Measurements from ENCODE around the gene QRSL1.
"Not testable (repeated sequence)": the region's sequence is repeated elsewhere in the genome, so short reads cannot be mapped to it uniquely, and the experiment has no call there.

The QRSL1 gene

DNA sequence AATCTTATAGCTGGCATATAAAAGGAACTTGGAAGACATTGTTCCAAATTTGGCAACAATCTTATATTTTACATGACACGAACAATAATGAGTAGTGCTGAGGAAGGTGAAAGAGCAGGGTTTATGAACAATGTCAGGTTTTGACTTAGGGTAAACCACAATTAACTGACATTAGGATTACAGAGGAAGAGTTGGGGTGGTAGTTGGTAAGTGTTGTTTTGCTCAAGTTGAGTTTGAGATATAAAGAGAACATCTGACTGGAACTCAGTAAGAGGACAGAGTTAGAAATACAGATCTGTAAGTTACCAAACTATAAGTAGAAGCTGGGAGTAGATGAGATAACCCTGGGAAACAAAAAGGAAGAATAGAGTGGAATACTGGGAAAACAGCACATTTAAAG is 15.2 kb upstream of the QRSL1 start:
- no peaks in the 10 kb centered on the region for H3K9me3 ChIP-seq

DNA sequence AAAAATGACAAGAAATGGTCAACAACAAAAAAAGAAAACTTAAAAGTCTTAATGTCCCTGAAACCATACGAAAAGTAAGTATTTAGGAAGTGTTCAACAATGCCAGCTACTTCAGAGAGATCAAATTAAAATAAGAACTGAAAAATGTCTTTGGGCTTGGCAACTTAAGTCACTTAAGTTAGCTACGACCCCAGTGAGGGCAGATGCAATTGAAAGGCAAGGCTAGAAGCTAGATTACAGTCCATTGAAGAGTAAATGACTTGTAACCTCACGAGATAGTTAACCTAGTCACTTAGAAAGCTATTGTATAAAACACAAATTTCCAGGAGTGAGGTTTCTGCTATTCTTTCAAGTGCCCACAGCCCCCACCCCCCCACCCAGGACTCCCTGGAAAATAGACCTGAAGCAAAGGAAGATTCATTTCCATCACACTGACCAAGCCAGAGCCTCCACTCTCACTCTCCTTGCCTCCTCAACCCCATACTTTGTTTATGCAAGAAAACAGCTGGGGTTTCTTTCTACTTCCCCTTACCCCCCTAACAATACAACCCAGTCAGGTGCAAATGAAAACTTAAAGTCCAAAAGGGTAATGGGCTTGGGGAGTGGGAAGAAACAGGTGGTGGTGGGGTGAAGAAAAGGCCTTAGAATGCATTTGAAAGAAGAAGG is 14.7 kb upstream of the QRSL1 start:
- H3K27me3 ChIP-seq (ENCODE audit: low read depth) = no peaks in the 10 kb centered on the region
- peaks cover 6% of the 10 kb centered on the region for H3K36me3 ChIP-seq (replicated peaks)
- H3K9me3 ChIP-seq = no peaks in the 10 kb centered on the region
- no peak for DNase-seq (ENCODE audit: low spot score in 2 of 2)
- in situ Hi-C loops (cut with MboI; ENCODE audit: low sequenced_read_pairs) = no loop called here
- peaks cover 19% of the 10 kb centered on the region for H3K4me1 ChIP-seq
- no peak overlapping the region for H3K4me3 ChIP-seq

More for the DNA sequence above, 15.2 kb upstream of the QRSL1 start:
- H3K4me3 ChIP-seq = no peak overlapping the region
- DNase-seq (ENCODE audit: low spot score in 2 of 2) = no peak
- peaks cover 19% of the 10 kb centered on the region for H3K4me1 ChIP-seq
- in situ Hi-C loops (cut with MboI; ENCODE audit: low sequenced_read_pairs) = no loop called here
- H3K36me3 ChIP-seq (replicated peaks) = peaks cover 6% of the 10 kb centered on the region
- H3K27me3 ChIP-seq (ENCODE audit: low read depth) = no peaks in the 10 kb centered on the region

- peaks cover 19% of the 10 kb centered on the region for H3K4me1 ChIP-seq
- no peak for DNase-seq (ENCODE audit: low spot score in 2 of 2)
- in situ Hi-C loops (cut with MboI; ENCODE audit: low sequenced_read_pairs) = no loop called here
Observed at GRCh38 chr6:106617302-106617701, 12.1 kb upstream of the QRSL1 start.

GRCh38 chr6:106617857-106618256 is 11.5 kb upstream of the QRSL1 start:
- H3K4me1 ChIP-seq = peaks cover 19% of the 10 kb centered on the region
- no peak overlapping the region for H3K4me3 ChIP-seq

More at GRCh38 chr6:106617302-106617701, 12.1 kb upstream of the QRSL1 start:
- Histone ChIP-seq H3K27me3 (ENCODE audit: low read depth) (no peaks in the 10 kb centered on the region), H3K36me3 (replicated peaks) (peaks cover 4% of the 10 kb centered on the region), H3K9me3 (no peaks in the 10 kb centered on the region), H3K4me3 (no peak overlapping the region)

DNA sequence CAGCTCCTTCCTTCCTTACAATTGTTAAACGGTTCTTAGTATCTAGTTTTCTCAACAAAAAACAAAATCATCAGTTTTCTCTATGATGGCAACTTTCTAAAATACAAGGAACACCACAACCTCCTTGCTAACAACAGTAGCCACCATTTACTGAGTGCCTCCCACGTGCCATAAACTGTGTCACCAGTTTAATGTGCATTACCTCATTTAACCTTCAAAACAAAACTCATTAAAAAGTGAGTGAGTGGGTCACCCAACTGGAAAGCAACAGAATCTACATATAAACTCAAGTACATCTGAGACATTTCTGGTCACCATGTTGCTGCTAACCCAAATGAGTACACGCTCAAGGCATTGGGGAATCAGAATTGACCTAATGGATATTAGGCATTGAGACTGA is 11.1 kb upstream of the QRSL1 start:
- no peak overlapping the region for H3K4me3 ChIP-seq
- peaks cover 14% of the 10 kb centered on the region for H3K4me1 ChIP-seq
- in situ Hi-C loops (cut with MboI; ENCODE audit: low sequenced_read_pairs) = no loop called here
- no peaks in the 10 kb centered on the region for H3K27me3 ChIP-seq (ENCODE audit: low read depth)
- peaks cover 4% of the 10 kb centered on the region; the same call in 1 of the 2 replicates for H3K36me3 ChIP-seq (replicated peaks)
- no peak for DNase-seq (ENCODE audit: low spot score in 2 of 2)
- no peaks in the 10 kb centered on the region for H3K9me3 ChIP-seq

More at GRCh38 chr6:106617857-106618256, 11.5 kb upstream of the QRSL1 start:
- Histone ChIP-seq H3K27me3 (ENCODE audit: low read depth) (no peaks in the 10 kb centered on the region), H3K9me3 (no peaks in the 10 kb centered on the region), H3K36me3 (replicated peaks) (peaks cover 4% of the 10 kb centered on the region)
- in situ Hi-C loops (cut with MboI; ENCODE audit: low sequenced_read_pairs) = no loop called here
- DNase-seq (ENCODE audit: low spot score in 2 of 2) = no peak

- H3K4me3 ChIP-seq = no peak overlapping the region
- no peak for DNase-seq (ENCODE audit: low spot score in 2 of 2)
- H3K27me3 ChIP-seq (ENCODE audit: low read depth) = no peaks in the 10 kb centered on the region
- H3K9me3 ChIP-seq = no peaks in the 10 kb centered on the region
- in situ Hi-C loops (cut with MboI; ENCODE audit: low sequenced_read_pairs) = no loop called here
- H3K36me3 ChIP-seq (replicated peaks) = peaks cover 4% of the 10 kb centered on the region; the same call in 1 of the 2 replicates
- peaks cover 7% of the 10 kb centered on the region for H3K4me1 ChIP-seq
Observed at GRCh38 chr6:106619223-106619622, 10.2 kb upstream of the QRSL1 start.

GRCh38 chr6:106620931-106621672 is 8.3 kb upstream of the QRSL1 start:
- Histone ChIP-seq H3K9me3 (no peaks in the 10 kb centered on the region), H3K36me3 (replicated peaks) (peaks cover 4% of the 10 kb centered on the region; the same call in 1 of the 2 replicates), H3K27me3 (ENCODE audit: low read depth) (no peaks in the 10 kb centered on the region), H3K4me1 (no peaks in the 10 kb centered on the region), H3K4me3 (no peak overlapping the region)
- in situ Hi-C loops (cut with MboI; ENCODE audit: low sequenced_read_pairs) = no loop called here
- DNase-seq (ENCODE audit: low spot score in 2 of 2) = no peak

GRCh38 chr6:106622412-106622811 is 7.0 kb upstream of the QRSL1 start:
- Histone ChIP-seq H3K9me3 (no peaks in the 10 kb centered on the region), H3K4me1 (peaks cover 3% of the 10 kb centered on the region), H3K27me3 (ENCODE audit: low read depth) (no peaks in the 10 kb centered on the region), H3K4me3 (no peak overlapping the region), H3K36me3 (replicated peaks) (no peaks in the 10 kb centered on the region; the same call in 1 of the 2 replicates)
- DNase-seq (ENCODE audit: low spot score in 2 of 2) = no peak
- in situ Hi-C loops (cut with MboI; ENCODE audit: low sequenced_read_pairs) = no loop called here

DNA sequence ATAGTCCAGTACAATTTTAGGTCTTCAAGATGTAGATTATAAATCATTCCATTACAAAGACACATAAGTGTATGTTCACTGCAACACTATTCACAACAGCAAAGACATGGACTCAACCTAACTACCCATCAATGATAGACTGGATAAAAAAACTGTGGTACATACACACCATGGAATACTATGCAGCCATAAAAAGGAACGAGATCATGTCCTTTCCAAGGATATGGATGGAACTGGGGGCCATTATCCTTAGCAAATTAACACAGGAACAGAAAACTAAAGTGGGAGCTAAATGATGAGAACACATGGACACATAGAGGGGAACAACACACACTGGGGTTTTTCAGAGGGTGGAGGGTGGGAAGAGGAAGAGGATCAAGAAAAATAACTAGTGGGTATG is 6.3 kb upstream of the QRSL1 start:
- Histone ChIP-seq H3K27me3 (ENCODE audit: low read depth) (no peaks in the 10 kb centered on the region), H3K36me3 (replicated peaks) (no peaks in the 10 kb centered on the region), H3K4me3 (no peak overlapping the region), H3K4me1 (peaks cover 6% of the 10 kb centered on the region), H3K9me3 (no peaks in the 10 kb centered on the region)
- DNase-seq (ENCODE audit: low spot score in 2 of 2) = no peak
- in situ Hi-C loops (cut with MboI; ENCODE audit: low sequenced_read_pairs) = no loop called here

DNA sequence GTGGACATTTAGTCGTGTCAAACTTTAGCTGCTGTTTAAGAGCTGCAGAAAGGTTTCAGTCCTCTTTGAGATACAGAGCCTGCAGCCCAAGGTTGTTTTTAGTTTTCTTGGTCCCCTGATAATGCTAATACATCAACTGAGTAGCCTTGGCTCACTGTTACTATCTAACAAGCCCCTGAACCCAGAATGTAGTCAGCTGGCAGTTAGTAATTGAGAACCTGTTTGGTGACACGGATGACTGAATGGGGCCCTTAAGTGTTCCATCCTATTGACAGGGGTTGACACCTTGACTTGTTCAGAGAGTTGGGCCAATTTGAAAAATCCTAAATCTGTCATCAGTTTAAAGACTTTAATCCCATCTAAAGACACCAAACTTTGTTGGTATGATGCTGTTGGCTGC is 2.9 kb upstream of the QRSL1 start:
- Histone ChIP-seq H3K4me3 (no peak overlapping the region), H3K36me3 (replicated peaks) (no peaks in the 10 kb centered on the region), H3K27me3 (ENCODE audit: low read depth) (no peaks in the 10 kb centered on the region), H3K9me3 (no peaks in the 10 kb centered on the region), H3K4me1 (peaks cover 7% of the 10 kb centered on the region)
- DNase-seq (ENCODE audit: low spot score in 2 of 2) = peak in 1 of 2 experiments; percentile 7
- in situ Hi-C loops (cut with MboI; ENCODE audit: low sequenced_read_pairs) = no loop called here

GRCh38 chr6:106627760-106628159 is 1.6 kb upstream of the QRSL1 start:
- DNase-seq (ENCODE audit: low spot score in 2 of 2); H3K27me3 ChIP-seq (ENCODE audit: low read depth); in situ Hi-C loops (cut with MboI; ENCODE audit: low sequenced_read_pairs); H3K9me3 ChIP-seq; H3K36me3 ChIP-seq (replicated peaks); H3K4me1 ChIP-seq; H3K4me3 ChIP-seq: not testable (repeated sequence)

DNA sequence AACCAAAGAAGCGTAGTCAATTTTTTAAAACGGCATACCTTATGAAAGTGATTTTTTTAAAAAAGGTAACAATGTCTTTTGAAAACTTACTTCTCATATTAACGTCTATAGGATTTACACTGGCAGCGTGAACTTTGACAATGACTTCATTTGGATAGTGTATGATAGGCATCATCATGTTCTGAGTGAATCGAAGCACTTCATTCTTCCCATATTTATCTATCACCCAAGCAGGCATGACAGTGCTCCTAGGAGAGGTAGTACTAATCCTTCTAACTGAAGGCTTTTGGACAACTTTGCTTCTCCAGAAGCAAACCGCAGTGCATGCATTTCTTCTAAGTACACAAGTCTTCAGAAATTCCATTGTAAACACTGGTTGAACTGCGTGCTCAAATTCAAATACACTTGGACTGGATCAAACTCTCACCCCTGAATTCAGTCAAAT is 698 bp upstream of the QRSL1 start:
- no peaks in the 10 kb centered on the region for H3K9me3 ChIP-seq
- peak in 1 of 2 experiments; percentile 11 for DNase-seq (ENCODE audit: low spot score in 2 of 2)
- H3K4me3 ChIP-seq = peak overlapping the region; percentile 82
- H3K27me3 ChIP-seq (ENCODE audit: low read depth) = no peaks in the 10 kb centered on the region
- in situ Hi-C loops (cut with MboI; ENCODE audit: low sequenced_read_pairs) = no loop called here
- H3K36me3 ChIP-seq (replicated peaks) = no peaks in the 10 kb centered on the region
- H3K4me1 ChIP-seq = peaks cover 7% of the 10 kb centered on the region

GRCh38 chr6:106629859-106630163 is 433 bp downstream of the QRSL1 start:
- Histone ChIP-seq H3K36me3 (replicated peaks) (no peaks in the 10 kb centered on the region), H3K4me3 (peak overlapping the region; percentile 82), H3K4me1 (peaks cover 7% of the 10 kb centered on the region), H3K27me3 (ENCODE audit: low read depth) (no peaks in the 10 kb centered on the region), H3K9me3 (no peaks in the 10 kb centered on the region)
- DNase-seq (ENCODE audit: low spot score in 2 of 2) = no peak
- in situ Hi-C loops (cut with MboI; ENCODE audit: low sequenced_read_pairs) = no loop called here

- Histone ChIP-seq H3K4me3 (peak overlapping the region; percentile 82), H3K27me3 (ENCODE audit: low read depth) (no peaks in the 10 kb centered on the region), H3K4me1 (peaks cover 7% of the 10 kb centered on the region), H3K36me3 (replicated peaks) (no peaks in the 10 kb centered on the region), H3K9me3 (no peaks in the 10 kb centered on the region)
- in situ Hi-C loops (cut with MboI; ENCODE audit: low sequenced_read_pairs) = no loop called here
- no peak for DNase-seq (ENCODE audit: low spot score in 2 of 2)
Observed at GRCh38 chr6:106630366-106630765, 988 bp downstream of the QRSL1 start.

All from HAP-1 (cell line).